Tibial nerve (tissue), 4 donors: ENCODE measurements around the gene NPR1.

Experiments used
- CTCF ChIP-seq, 5 experiments: fragments of 200-600 bp in 3 of 5; fragments of 450-650 bp in 2 of 5; sonication (generic) in 3 of 5; IDR thresholded peaks; one replicate each; pipeline ENCODE4 v1.5.1; 2016 to 2019; ENCODE audit warnings: antibody characterized with exemption in 5 of 5, mild to moderate bottlenecking in 3 of 5, moderate library complexity in 2 of 5
- EP300 ChIP-seq, 2 donors: sonication (generic); formaldehyde crosslinking; IDR thresholded peaks; one replicate each; pipeline ENCODE4 v1.6.1; 2017; ENCODE audit warnings: antibody characterized with exemption in 2 of 2, mild to moderate bottlenecking in 1 of 2
- POLR2A ChIP-seq, 2 donors: fragments of 450-650 bp; IDR thresholded peaks; one replicate each; pipeline ENCODE4 v1.6.1; 2017; ENCODE audit warnings: antibody characterized with exemption in 2 of 2, mild to moderate bottlenecking in 2 of 2, moderate library complexity in 2 of 2

GRCh38 chr1:153680120-153680403 lies 1.6 kb downstream of the NPR1 start:
- TF ChIP-seq POLR2A (IDR thresholded peaks at IDR 0.05) (no peak), CTCF (IDR thresholded peaks at IDR 0.05) (no peak), EP300 (IDR thresholded peaks at IDR 0.05) (no peak)
